HG02852 (cell line): Measurements from ENCODE around the gene M6PR.
"Not testable (repeated sequence)": the region's sequence is repeated elsewhere in the genome, so short reads cannot be mapped to it uniquely, and the experiment has no call there.

Experiments
- ATAC-seq: cut with Tn5 transposase; IDR thresholded peaks from one replicate; pipeline ENCODE4 v1.9.1; 2021; ENCODE audit warnings: mild to moderate bottlenecking, moderate library complexity; ENCODE audit not compliant: unreplicated experiment

The M6PR gene

GRCh38 chr12:8914033-8914715 lies 35.3 kb downstream of the M6PR start, which contains the start of gene PHC1:
Gene PHC1 (plus strand): TSS chr12:8914509. CDS start chr12:8917678, 3,169 bp downstream.
- peak; percentile 61 for ATAC-seq

GRCh38 chr12:8913702-8914032 lies 35.8 kb downstream of the M6PR start:
- no peak for ATAC-seq

- ATAC-seq: no peak
Observed at GRCh38 chr12:8912914-8913313, 36.5 kb downstream of the M6PR start.

- no peak for ATAC-seq
Observed at GRCh38 chr12:8911606-8912268, 37.7 kb downstream of the M6PR start.

GRCh38 chr12:8909752-8910151 lies 39.7 kb downstream of the M6PR start:
- ATAC-seq: no peak

GRCh38 chr12:8907513-8907912 lies 41.9 kb downstream of the M6PR start:
- no peak for ATAC-seq

GRCh38 chr12:8906266-8907180 lies 42.9 kb downstream of the M6PR start:
- no peak for ATAC-seq

- ATAC-seq: no peak
Observed at GRCh38 chr12:8905546-8905945, 43.9 kb downstream of the M6PR start.

GRCh38 chr12:8904665-8905064 lies 44.8 kb downstream of the M6PR start:
- no peak for ATAC-seq

- ATAC-seq: no peak
Observed at GRCh38 chr12:8903646-8904045, 45.8 kb downstream of the M6PR start.

- ATAC-seq: not testable (repeated sequence)
Observed at GRCh38 chr12:8902703-8903102, 46.7 kb downstream of the M6PR start.

- no peak for ATAC-seq
Observed at GRCh38 chr12:8899830-8900229, 49.6 kb downstream of the M6PR start.

GRCh38 chr12:8897081-8897480 lies 52.4 kb downstream of the M6PR start:
- ATAC-seq: no peak

GRCh38 chr12:8894986-8895385 lies 54.5 kb downstream of the M6PR start:
- no peak for ATAC-seq

GRCh38 chr12:8894378-8894777 lies 55.1 kb downstream of the M6PR start:
- ATAC-seq: no peak

GRCh38 chr12:8891976-8892375 lies 57.5 kb downstream of the M6PR start:
- ATAC-seq: no peak
